Parathyroid adenoma (tissue), 2 donors: ENCODE data around the gene CHID1.

Source experiments
- H2AFZ ChIP-seq: fragments of 300-600 bp; sonication (generic); one replicate; pipeline ENCODE4 v1.7.0; 2017; ENCODE audit warnings: antibody characterized with exemption, mild to moderate bottlenecking
- H3K27ac ChIP-seq: fragments of 300-600 bp; sonication (generic); one replicate; pipeline ENCODE4 v1.7.0; 2017
- H3K27me3 ChIP-seq: fragments of 300-600 bp; sonication (generic); one replicate; pipeline ENCODE4 v1.7.0; 2017; ENCODE audit warnings: low read length; ENCODE audit not compliant: control insufficient read depth, insufficient read depth
- H3K36me3 ChIP-seq: fragments of 300-600 bp; sonication (generic); one replicate; pipeline ENCODE4 v1.7.0; 2017; ENCODE audit warnings: low read length; ENCODE audit not compliant: control insufficient read depth, insufficient read depth
- H3K4me1 ChIP-seq: fragments of 300-600 bp; sonication (generic); one replicate; pipeline ENCODE4 v1.7.0; 2017; ENCODE audit warnings: control low read depth
- H3K4me2 ChIP-seq: fragments of 300-600 bp; sonication (generic); one replicate; pipeline ENCODE4 v1.7.0; 2017; ENCODE audit warnings: low read length
- H3K4me3 ChIP-seq: fragments of 300-600 bp; sonication (generic); one replicate; pipeline ENCODE4 v1.7.0; 2017; ENCODE audit warnings: low read depth, low read length
- H3K79me2 ChIP-seq: fragments of 300-600 bp; sonication (generic); one replicate; pipeline ENCODE4 v1.7.0; 2017; ENCODE audit warnings: control low read depth
- H3K9ac ChIP-seq: fragments of 300-600 bp; sonication (generic); one replicate; pipeline ENCODE4 v1.7.0; 2017; ENCODE audit warnings: mild to moderate bottlenecking
- H3K9me3 ChIP-seq: fragments of 300-600 bp; sonication (generic); one replicate; pipeline ENCODE4 v1.7.0; 2017; ENCODE audit warnings: low read length; ENCODE audit not compliant: control insufficient read depth
- TF ChIP-seq, protein P1 (sequence below): fragments of 300-600 bp; sonication (generic); IDR thresholded peaks from one replicate; pipeline ENCODE4 v1.7.0; 2017; ENCODE audit warnings: antibody characterized with exemption, mild to moderate bottlenecking
- donor health status: primary hyperparathyroidism.

CHID1 gene

DNA sequence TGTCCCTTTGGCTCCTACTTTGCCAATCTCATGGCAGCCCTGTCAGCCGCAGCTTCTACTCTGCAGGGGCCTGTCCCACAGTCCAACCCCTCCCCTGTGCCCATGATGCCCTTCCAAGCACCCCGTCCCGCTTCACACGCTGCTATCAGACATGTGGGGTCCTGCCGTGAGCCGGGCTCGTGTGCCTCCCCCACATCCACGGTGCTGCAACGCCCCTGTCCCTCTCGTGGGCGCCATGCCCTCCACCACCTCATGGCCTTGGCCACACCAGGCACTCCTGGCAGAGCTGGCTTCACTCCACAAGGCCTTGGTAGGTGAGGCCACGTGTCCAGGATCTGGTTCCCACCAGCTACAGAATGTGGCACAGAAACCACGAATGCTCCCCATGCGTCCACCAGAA lies 23.0 kb downstream of the CHID1 start:
- no peak overlapping the region for H3K9ac ChIP-seq
- no peaks in the 10 kb centered on the region for H3K79me2 ChIP-seq
- TF ChIP-seq, protein P1, sequence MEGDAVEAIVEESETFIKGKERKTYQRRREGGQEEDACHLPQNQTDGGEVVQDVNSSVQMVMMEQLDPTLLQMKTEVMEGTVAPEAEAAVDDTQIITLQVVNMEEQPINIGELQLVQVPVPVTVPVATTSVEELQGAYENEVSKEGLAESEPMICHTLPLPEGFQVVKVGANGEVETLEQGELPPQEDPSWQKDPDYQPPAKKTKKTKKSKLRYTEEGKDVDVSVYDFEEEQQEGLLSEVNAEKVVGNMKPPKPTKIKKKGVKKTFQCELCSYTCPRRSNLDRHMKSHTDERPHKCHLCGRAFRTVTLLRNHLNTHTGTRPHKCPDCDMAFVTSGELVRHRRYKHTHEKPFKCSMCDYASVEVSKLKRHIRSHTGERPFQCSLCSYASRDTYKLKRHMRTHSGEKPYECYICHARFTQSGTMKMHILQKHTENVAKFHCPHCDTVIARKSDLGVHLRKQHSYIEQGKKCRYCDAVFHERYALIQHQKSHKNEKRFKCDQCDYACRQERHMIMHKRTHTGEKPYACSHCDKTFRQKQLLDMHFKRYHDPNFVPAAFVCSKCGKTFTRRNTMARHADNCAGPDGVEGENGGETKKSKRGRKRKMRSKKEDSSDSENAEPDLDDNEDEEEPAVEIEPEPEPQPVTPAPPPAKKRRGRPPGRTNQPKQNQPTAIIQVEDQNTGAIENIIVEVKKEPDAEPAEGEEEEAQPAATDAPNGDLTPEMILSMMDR, result no peak
- no peak overlapping the region for H2AFZ ChIP-seq
- no peak overlapping the region for H3K27ac ChIP-seq
- H3K27me3 ChIP-seq, result no peaks in the 10 kb centered on the region
- no peak overlapping the region for H3K4me3 ChIP-seq
- H3K4me2 ChIP-seq, result no peak overlapping the region
- H3K4me1 ChIP-seq, result no peaks in the 10 kb centered on the region
- H3K36me3 ChIP-seq, result no peaks in the 10 kb centered on the region
- H3K9me3 ChIP-seq, result no peaks in the 10 kb centered on the region

DNA sequence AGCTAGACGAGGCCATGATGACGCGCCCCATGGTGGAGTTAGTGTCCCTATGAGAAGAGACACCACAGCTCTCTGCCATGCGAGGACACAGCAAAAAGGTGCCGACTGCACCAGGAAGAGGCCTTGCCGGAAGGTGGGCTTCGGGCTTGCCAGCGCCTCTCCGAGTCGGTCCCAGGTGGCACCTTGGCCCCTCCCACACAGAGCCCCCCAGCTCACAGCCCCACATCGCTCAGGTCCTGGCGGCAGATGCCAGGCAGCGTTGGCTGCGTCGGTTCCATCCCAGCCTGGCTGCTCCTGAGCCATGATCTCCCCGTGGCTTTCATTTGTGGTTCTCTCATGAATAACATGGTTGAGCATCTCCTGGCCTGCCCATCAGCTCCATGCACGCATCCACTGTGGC lies 24.0 kb downstream of the CHID1 start:
- Histone ChIP-seq H3K79me2 (no peaks in the 10 kb centered on the region), H3K27ac (no peak overlapping the region), H3K9ac (no peak overlapping the region), H3K4me1 (no peaks in the 10 kb centered on the region), H3K4me2 (no peak overlapping the region), H3K27me3 (no peaks in the 10 kb centered on the region), H3K9me3 (no peaks in the 10 kb centered on the region), H2AFZ (no peak overlapping the region), H3K4me3 (no peak overlapping the region), H3K36me3 (no peaks in the 10 kb centered on the region)
- TF ChIP-seq, protein P1, result no peak

DNA sequence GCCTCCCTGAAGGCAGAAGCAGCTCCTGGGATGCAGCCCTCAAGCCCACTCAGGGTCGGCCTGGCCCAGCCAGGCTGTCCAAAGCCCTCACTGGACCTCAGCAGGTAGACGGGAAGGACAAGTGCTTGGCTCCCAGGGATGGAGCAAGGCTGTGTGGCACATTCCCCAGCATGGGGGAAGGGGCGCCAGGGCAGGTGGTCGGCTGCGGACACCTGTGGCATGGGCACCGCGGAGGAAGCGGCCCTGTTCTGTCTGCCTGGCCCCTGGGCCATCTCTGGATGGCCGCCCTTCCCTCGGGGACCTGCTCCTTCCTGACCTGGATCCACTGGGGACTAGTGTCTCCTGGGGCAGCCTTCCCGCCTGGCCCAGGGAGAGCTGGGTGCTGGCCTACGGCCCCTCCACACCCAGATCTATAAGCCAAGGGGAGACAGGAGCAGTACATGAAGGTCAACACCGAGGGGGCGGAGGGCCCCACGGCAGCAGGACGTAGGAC lies 26.0 kb downstream of the CHID1 start:
- Histone ChIP-seq H3K4me1 (no peaks in the 10 kb centered on the region), H3K27me3 (no peaks in the 10 kb centered on the region), H2AFZ (no peak overlapping the region), H3K9me3 (no peaks in the 10 kb centered on the region), H3K9ac (no peak overlapping the region), H3K27ac (no peak overlapping the region), H3K36me3 (no peaks in the 10 kb centered on the region), H3K4me3 (no peak overlapping the region), H3K4me2 (no peak overlapping the region), H3K79me2 (no peaks in the 10 kb centered on the region)
- TF ChIP-seq, protein P1, result no peak

DNA sequence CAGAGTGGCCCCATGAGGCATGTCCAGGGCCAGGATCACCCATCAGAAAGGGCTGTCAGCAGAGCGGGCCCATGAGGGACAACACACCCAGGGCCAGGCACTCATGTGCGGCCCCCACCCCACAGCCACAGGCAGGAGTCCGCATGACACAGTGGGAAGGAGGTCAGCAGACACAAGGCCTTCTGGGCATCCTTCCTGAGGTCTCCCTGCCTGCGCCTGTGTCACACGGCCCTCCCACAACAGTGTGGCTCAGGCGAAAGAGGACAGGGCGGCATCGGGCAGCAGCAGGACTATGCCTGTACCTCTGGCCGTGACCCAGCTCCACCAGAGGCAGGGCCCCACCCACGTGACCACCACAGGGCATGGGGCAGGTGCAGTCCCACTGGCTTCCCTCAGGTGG lies 27.1 kb downstream of the CHID1 start:
- TF ChIP-seq, protein P1, result no peak

GRCh38 chr11:882596-882995 lies 28.0 kb downstream of the CHID1 start:
- TF ChIP-seq, protein P1, result no peak
- Histone ChIP-seq H3K4me1 (no peaks in the 10 kb centered on the region), H3K9me3 (no peaks in the 10 kb centered on the region), H3K27ac (no peak overlapping the region), H3K9ac (no peak overlapping the region), H3K4me3 (no peak overlapping the region), H3K36me3 (no peaks in the 10 kb centered on the region), H2AFZ (no peak overlapping the region), H3K4me2 (no peak overlapping the region), H3K27me3 (no peaks in the 10 kb centered on the region), H3K79me2 (no peaks in the 10 kb centered on the region)

More for the DNA sequence above, 27.1 kb downstream of the CHID1 start:
- Histone ChIP-seq H3K27ac (no peak overlapping the region), H3K4me3 (no peak overlapping the region), H3K36me3 (no peaks in the 10 kb centered on the region), H3K4me1 (no peaks in the 10 kb centered on the region), H3K27me3 (no peaks in the 10 kb centered on the region), H3K4me2 (no peak overlapping the region), H3K9me3 (no peaks in the 10 kb centered on the region), H2AFZ (no peak overlapping the region), H3K9ac (no peak overlapping the region), H3K79me2 (no peaks in the 10 kb centered on the region)
